Measurements from ENCODE around the gene TRIM25.

Gene TRIM25

GRCh38 chr17:56880571-56880970, 33.3 kb downstream of the TRIM25 start:
- ATAC-seq (ENCODE audit: low read depth) (no peak), DNase-seq (ENCODE audit: low spot score in 2 of 2) (no peak)
- no peak overlapping the region for H3K27ac Mint-ChIP-seq
- peaks cover 9% of the 10 kb centered on the region for H3K4me1 Mint-ChIP-seq
- no peak overlapping the region for H3K4me3 Mint-ChIP-seq
- peaks cover 2% of the 10 kb centered on the region for H3K9me3 Mint-ChIP-seq
- peaks cover 8% of the 10 kb centered on the region for H3K36me3 Mint-ChIP-seq
- no peaks in the 10 kb centered on the region for H3K27me3 Mint-ChIP-seq

- no peak overlapping the region for H3K27ac Mint-ChIP-seq
- peaks cover 5% of the 10 kb centered on the region for H3K36me3 Mint-ChIP-seq
- DNase-seq (ENCODE audit: low spot score in 2 of 2) (no peak), ATAC-seq (ENCODE audit: low read depth) (no peak)
- H3K27me3 Mint-ChIP-seq = no peaks in the 10 kb centered on the region
- H3K4me3 Mint-ChIP-seq = no peak overlapping the region
- peaks cover 2% of the 10 kb centered on the region for H3K9me3 Mint-ChIP-seq
- H3K4me1 Mint-ChIP-seq = peaks cover 9% of the 10 kb centered on the region
Observed at GRCh38 chr17:56880133-56880532, 33.7 kb downstream of the TRIM25 start.

GRCh38 chr17:56879280-56879679, 34.6 kb downstream of the TRIM25 start:
- no peak for ATAC-seq (ENCODE audit: low read depth)
- Mint-ChIP-seq H3K4me1 (peaks cover 7% of the 10 kb centered on the region), H3K27me3 (no peaks in the 10 kb centered on the region), H3K9me3 (peaks cover 2% of the 10 kb centered on the region), H3K36me3 (peaks cover 3% of the 10 kb centered on the region), H3K4me3 (no peak overlapping the region), H3K27ac (no peak overlapping the region)
- no peak for DNase-seq (ENCODE audit: low spot score in 2 of 2)

GRCh38 chr17:56876766-56877179, 37.1 kb downstream of the TRIM25 start:
- Mint-ChIP-seq H3K27me3 (no peaks in the 10 kb centered on the region), H3K4me1 (peaks cover 7% of the 10 kb centered on the region), H3K4me3 (no peak overlapping the region), H3K27ac (no peak overlapping the region), H3K9me3 (peaks cover 2% of the 10 kb centered on the region), H3K36me3 (peaks cover 3% of the 10 kb centered on the region)
- no peak for ATAC-seq (ENCODE audit: low read depth)
- DNase-seq (ENCODE audit: low spot score in 2 of 2) = no peak

- H3K9me3 Mint-ChIP-seq = no peaks in the 10 kb centered on the region
- peaks cover 7% of the 10 kb centered on the region for H3K4me1 Mint-ChIP-seq
- ATAC-seq (ENCODE audit: low read depth) = peak; percentile 67
- no peak overlapping the region for H3K4me3 Mint-ChIP-seq
- H3K27me3 Mint-ChIP-seq = no peaks in the 10 kb centered on the region
- no peak overlapping the region for H3K27ac Mint-ChIP-seq
- peaks cover 4% of the 10 kb centered on the region for H3K36me3 Mint-ChIP-seq
- DNase-seq (ENCODE audit: low spot score in 2 of 2) = no peak
Observed at GRCh38 chr17:56870081-56870651, 43.7 kb downstream of the TRIM25 start.

GRCh38 chr17:56868716-56869115, 45.1 kb downstream of the TRIM25 start:
- no peak overlapping the region for H3K4me3 Mint-ChIP-seq
- H3K4me1 Mint-ChIP-seq = peaks cover 7% of the 10 kb centered on the region
- H3K27me3 Mint-ChIP-seq = no peaks in the 10 kb centered on the region
- H3K36me3 Mint-ChIP-seq = peaks cover 4% of the 10 kb centered on the region
- DNase-seq (ENCODE audit: low spot score in 2 of 2) (no peak), ATAC-seq (ENCODE audit: low read depth) (no peak)
- no peaks in the 10 kb centered on the region for H3K9me3 Mint-ChIP-seq
- H3K27ac Mint-ChIP-seq = no peak overlapping the region

- Mint-ChIP-seq H3K36me3 (peaks cover 5% of the 10 kb centered on the region), H3K27ac (no peak overlapping the region), H3K4me1 (peaks cover 7% of the 10 kb centered on the region), H3K27me3 (no peaks in the 10 kb centered on the region), H3K9me3 (no peaks in the 10 kb centered on the region), H3K4me3 (no peak overlapping the region)
- DNase-seq (ENCODE audit: low spot score in 2 of 2) (no peak), ATAC-seq (ENCODE audit: low read depth) (no peak)
Observed at GRCh38 chr17:56867948-56868376, 45.9 kb downstream of the TRIM25 start.

- DNase-seq (ENCODE audit: low spot score in 2 of 2) (no peak), ATAC-seq (ENCODE audit: low read depth) (no peak)
- no peaks in the 10 kb centered on the region for H3K27me3 Mint-ChIP-seq
- no peaks in the 10 kb centered on the region for H3K9me3 Mint-ChIP-seq
- peaks cover 10% of the 10 kb centered on the region for H3K36me3 Mint-ChIP-seq
- H3K4me3 Mint-ChIP-seq = no peak overlapping the region
- peaks cover 7% of the 10 kb centered on the region for H3K4me1 Mint-ChIP-seq
- no peak overlapping the region for H3K27ac Mint-ChIP-seq
Observed at GRCh38 chr17:56866496-56866895, 47.4 kb downstream of the TRIM25 start.

GRCh38 chr17:56866076-56866475, 47.8 kb downstream of the TRIM25 start:
- H3K27ac Mint-ChIP-seq = no peak overlapping the region
- peaks cover 14% of the 10 kb centered on the region for H3K36me3 Mint-ChIP-seq
- no peak for ATAC-seq (ENCODE audit: low read depth)
- no peak for DNase-seq (ENCODE audit: low spot score in 2 of 2)
- no peaks in the 10 kb centered on the region for H3K27me3 Mint-ChIP-seq
- H3K4me3 Mint-ChIP-seq = no peak overlapping the region
- peaks cover 7% of the 10 kb centered on the region for H3K4me1 Mint-ChIP-seq
- no peaks in the 10 kb centered on the region for H3K9me3 Mint-ChIP-seq

- Mint-ChIP-seq H3K27ac (no peak overlapping the region), H3K36me3 (peaks cover 18% of the 10 kb centered on the region), H3K27me3 (no peaks in the 10 kb centered on the region), H3K4me3 (no peak overlapping the region), H3K9me3 (no peaks in the 10 kb centered on the region), H3K4me1 (peaks cover 7% of the 10 kb centered on the region)
- ATAC-seq (ENCODE audit: low read depth) (no peak), DNase-seq (ENCODE audit: low spot score in 2 of 2) (no peak)
Observed at GRCh38 chr17:56863974-56864373, 49.9 kb downstream of the TRIM25 start.

- Mint-ChIP-seq H3K27ac (no peak overlapping the region), H3K4me1 (peaks cover 7% of the 10 kb centered on the region), H3K4me3 (no peak overlapping the region), H3K27me3 (no peaks in the 10 kb centered on the region), H3K36me3 (peaks cover 17% of the 10 kb centered on the region), H3K9me3 (no peaks in the 10 kb centered on the region)
- ATAC-seq (ENCODE audit: low read depth) (no peak), DNase-seq (ENCODE audit: low spot score in 2 of 2) (no peak)
Observed at GRCh38 chr17:56861899-56862298, 52.0 kb downstream of the TRIM25 start.

GRCh38 chr17:56851008-56851407, 62.8 kb downstream of the TRIM25 start:
- Mint-ChIP-seq H3K27me3 (no peaks in the 10 kb centered on the region), H3K4me3 (no peak overlapping the region), H3K4me1 (peaks cover 9% of the 10 kb centered on the region), H3K9me3 (no peaks in the 10 kb centered on the region), H3K36me3 (peaks cover 34% of the 10 kb centered on the region), H3K27ac (no peak overlapping the region)
- no peak for DNase-seq (ENCODE audit: low spot score in 2 of 2)
- ATAC-seq (ENCODE audit: low read depth) = no peak

GRCh38 chr17:56850591-56850990, 63.3 kb downstream of the TRIM25 start:
- Mint-ChIP-seq H3K9me3 (no peaks in the 10 kb centered on the region), H3K4me3 (no peak overlapping the region), H3K4me1 (peaks cover 10% of the 10 kb centered on the region), H3K36me3 (peaks cover 31% of the 10 kb centered on the region), H3K27me3 (no peaks in the 10 kb centered on the region), H3K27ac (no peak overlapping the region)
- ATAC-seq (ENCODE audit: low read depth) (no peak), DNase-seq (ENCODE audit: low spot score in 2 of 2) (no peak)

- Mint-ChIP-seq H3K4me3 (no peak overlapping the region), H3K9me3 (no peaks in the 10 kb centered on the region), H3K27me3 (no peaks in the 10 kb centered on the region), H3K36me3 (peaks cover 26% of the 10 kb centered on the region), H3K27ac (no peak overlapping the region), H3K4me1 (peaks cover 10% of the 10 kb centered on the region)
- ATAC-seq (ENCODE audit: low read depth) = no peak
- no peak for DNase-seq (ENCODE audit: low spot score in 2 of 2)
Observed at GRCh38 chr17:56849131-56849530, 64.7 kb downstream of the TRIM25 start.

- no peaks in the 10 kb centered on the region for H3K9me3 Mint-ChIP-seq
- no peak overlapping the region for H3K4me3 Mint-ChIP-seq
- H3K36me3 Mint-ChIP-seq = peaks cover 26% of the 10 kb centered on the region
- DNase-seq (ENCODE audit: low spot score in 2 of 2) (no peak), ATAC-seq (ENCODE audit: low read depth) (no peak)
- no peak overlapping the region for H3K27ac Mint-ChIP-seq
- H3K4me1 Mint-ChIP-seq = peaks cover 10% of the 10 kb centered on the region
- no peaks in the 10 kb centered on the region for H3K27me3 Mint-ChIP-seq
Observed at GRCh38 chr17:56847106-56847505, 66.7 kb downstream of the TRIM25 start.
